ENCODE results near the gene SERPINE2.
"Not testable (repeated sequence)": the region's sequence is repeated elsewhere in the genome, so short reads cannot be mapped to it uniquely, and the experiment has no call there.

Gene SERPINE2

DNA sequence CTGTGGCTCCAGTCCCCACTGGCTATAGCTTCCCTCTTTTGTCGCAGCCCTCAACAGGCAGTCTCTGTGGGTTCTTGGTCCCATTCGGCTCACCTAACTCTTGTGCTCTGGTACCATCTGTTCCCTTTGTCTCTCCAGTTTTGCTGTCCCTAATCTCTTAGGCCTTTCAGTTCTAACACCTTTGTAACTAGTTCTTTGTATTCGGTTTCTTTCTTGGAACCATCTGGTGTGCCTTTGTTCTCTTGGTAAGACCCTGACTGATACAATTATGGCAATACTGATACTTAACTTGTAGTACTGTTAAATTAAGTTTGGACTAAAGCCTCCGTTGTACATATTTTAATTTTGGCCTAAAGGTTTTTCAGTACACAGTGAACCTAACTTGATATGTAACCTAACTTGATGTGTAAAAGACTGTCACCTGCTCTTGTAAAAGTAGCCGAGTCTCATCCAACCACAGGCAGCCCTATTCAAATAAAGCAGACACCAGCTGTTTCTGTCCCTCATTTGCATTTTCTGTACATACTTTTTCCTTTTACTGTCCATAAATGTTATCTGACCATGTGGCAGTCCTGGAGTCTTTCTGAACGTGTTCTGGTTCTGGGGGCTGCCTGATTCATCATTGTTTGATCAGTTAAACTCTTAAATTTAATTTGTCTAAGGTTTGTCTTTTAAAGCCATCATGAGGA, 86.7 kb downstream of the SERPINE2 start:
- Mint-ChIP-seq H3K27me3 (no peaks in the 10 kb centered on the region), H3K4me3 (peak overlapping the region; percentile 45), H3K27ac (peak overlapping the region; percentile 87), H3K9me3 (no peaks in the 10 kb centered on the region), H3K36me3 (no peaks in the 10 kb centered on the region), H3K4me1 (peaks cover 68% of the 10 kb centered on the region)
- peak; percentile 53 for ATAC-seq

DNA sequence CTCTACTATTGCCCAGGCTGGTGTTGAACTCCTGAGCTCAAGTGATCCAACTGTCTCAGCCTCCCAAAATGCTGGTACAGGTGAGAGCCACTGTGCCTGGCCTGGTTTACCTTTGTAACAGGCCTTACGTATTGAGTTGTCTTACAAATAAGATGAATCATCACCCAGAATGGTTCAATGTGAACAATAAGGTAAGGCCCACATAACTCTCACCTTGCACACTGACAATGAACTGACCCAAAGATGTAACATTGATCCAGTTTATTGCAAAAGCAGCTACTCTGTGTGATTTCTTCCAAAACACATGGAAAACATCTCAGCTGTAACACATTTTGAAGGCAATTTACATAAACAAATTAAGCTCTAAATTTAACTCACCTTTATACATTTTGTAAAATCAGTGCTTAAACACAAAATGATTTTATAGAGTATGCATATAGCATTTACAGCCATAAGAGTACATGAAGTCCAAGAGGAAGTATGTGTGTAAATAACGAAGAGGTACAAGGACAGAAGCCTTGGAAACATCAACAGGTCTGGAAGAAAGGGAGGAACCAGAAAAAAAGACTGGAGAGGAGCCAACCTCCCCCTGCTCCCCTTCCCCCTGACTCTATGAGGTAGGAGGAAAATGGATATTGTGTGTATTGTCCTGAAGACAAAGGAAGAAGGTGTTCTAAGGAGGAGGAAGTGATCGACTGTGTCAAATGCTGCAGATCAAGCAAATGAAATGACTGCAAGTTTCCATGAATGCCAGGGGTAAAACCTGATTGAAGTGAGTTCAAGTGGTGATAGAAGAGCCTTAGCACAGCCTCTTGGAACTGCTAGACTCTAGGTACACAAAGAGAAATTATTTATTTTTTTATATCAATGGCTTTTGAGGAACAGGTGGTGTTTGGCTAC, 88.4 kb downstream of the SERPINE2 start:
- Mint-ChIP-seq H3K27ac (peak overlapping the region; percentile 87), H3K36me3 (no peaks in the 10 kb centered on the region), H3K27me3 (no peaks in the 10 kb centered on the region), H3K4me1 (peaks cover 71% of the 10 kb centered on the region), H3K9me3 (no peaks in the 10 kb centered on the region), H3K4me3 (peak overlapping the region; percentile 72)
- ATAC-seq, result no peak

- Mint-ChIP-seq H3K27me3 (no peaks in the 10 kb centered on the region), H3K36me3 (peaks cover 3% of the 10 kb centered on the region), H3K27ac (peak overlapping the region; percentile 87), H3K9me3 (no peaks in the 10 kb centered on the region), H3K4me1 (peaks cover 71% of the 10 kb centered on the region), H3K4me3 (no peak overlapping the region)
- ATAC-seq, result no peak
Observed at GRCh38 chr2:223949241-223949840, 89.7 kb downstream of the SERPINE2 start.

- H3K27ac Mint-ChIP-seq, result peak overlapping the region; percentile 87
- peaks cover 14% of the 10 kb centered on the region for H3K36me3 Mint-ChIP-seq
- no peaks in the 10 kb centered on the region for H3K27me3 Mint-ChIP-seq
- no peaks in the 10 kb centered on the region for H3K9me3 Mint-ChIP-seq
- no peak overlapping the region for H3K4me3 Mint-ChIP-seq
- peaks cover 75% of the 10 kb centered on the region for H3K4me1 Mint-ChIP-seq
- ATAC-seq, result no peak
Observed at GRCh38 chr2:223947711-223948205, 91.3 kb downstream of the SERPINE2 start.

GRCh38 chr2:223945755-223946154, 93.3 kb downstream of the SERPINE2 start:
- no peak for ATAC-seq
- peaks cover 75% of the 10 kb centered on the region for H3K4me1 Mint-ChIP-seq

DNA sequence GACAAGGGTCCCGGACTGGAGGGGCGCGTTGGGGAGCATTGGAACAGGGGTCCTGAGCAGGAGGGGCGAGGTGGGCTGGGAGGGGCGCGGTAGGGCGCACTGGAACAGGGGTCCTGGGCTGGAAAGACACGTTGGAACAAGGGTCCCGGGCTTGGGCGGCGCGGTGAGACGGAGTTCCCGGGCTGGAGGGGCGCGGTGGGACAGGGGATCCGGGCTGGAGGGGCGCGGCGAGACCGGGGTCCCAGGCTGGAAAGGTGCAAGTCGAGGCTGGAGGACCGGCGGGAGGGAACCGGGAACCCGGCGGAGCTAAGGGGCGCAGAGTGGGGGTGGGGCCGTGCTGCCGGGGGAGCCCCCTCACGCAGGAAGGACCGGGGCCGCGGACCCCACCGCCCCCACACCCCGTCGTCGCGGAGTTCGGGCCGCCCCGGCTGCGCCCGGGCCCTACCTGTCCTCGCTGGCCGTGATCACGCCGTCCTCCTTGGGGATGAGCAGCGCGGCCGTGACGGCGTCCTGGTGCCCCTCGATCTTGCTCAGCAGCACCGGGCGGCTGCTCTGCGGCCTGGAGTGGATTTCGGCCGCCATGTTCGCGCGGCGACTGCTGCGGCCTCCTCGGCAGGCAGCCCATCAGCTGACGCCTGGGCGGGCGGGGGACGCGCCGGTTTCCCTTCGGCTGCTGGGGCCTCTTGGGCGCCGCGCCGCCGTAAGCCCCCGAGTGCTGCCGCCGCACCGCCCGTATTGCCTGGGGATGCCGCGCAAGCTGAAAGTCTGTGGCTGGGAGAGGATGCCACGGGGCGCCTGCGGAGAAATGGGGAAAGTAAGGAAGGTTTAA, 94.2 kb downstream of the SERPINE2 start, which contains the start of gene WDFY1:
TSS of gene WDFY1 (minus strand) at position 633 of the 829 bp plus-strand sequence. CDS start at position 582, 51 bp downstream.
- ATAC-seq, result peak; percentile 96
- H3K27me3 Mint-ChIP-seq, result no peaks in the 10 kb centered on the region
- peaks cover 24% of the 10 kb centered on the region for H3K36me3 Mint-ChIP-seq
- no peaks in the 10 kb centered on the region for H3K9me3 Mint-ChIP-seq
- peak within 1 kb of the TSS; percentile 98 for H3K27ac Mint-ChIP-seq
- peak within 1 kb of the TSS; percentile 94 for H3K4me3 Mint-ChIP-seq
- peaks cover 67% of the 10 kb centered on the region for H3K4me1 Mint-ChIP-seq

More at GRCh38 chr2:223945755-223946154, 93.3 kb downstream of the SERPINE2 start:
- Mint-ChIP-seq H3K4me3 (peak overlapping the region; percentile 94), H3K27me3 (no peaks in the 10 kb centered on the region), H3K36me3 (peaks cover 20% of the 10 kb centered on the region), H3K27ac (peak overlapping the region; percentile 98), H3K9me3 (no peaks in the 10 kb centered on the region)

GRCh38 chr2:223944166-223944702, 94.9 kb downstream of the SERPINE2 start:
- H3K9me3 Mint-ChIP-seq, result no peaks in the 10 kb centered on the region
- peak overlapping the region; percentile 94 for H3K4me3 Mint-ChIP-seq
- peak overlapping the region; percentile 98 for H3K27ac Mint-ChIP-seq
- peak; percentile 20 for ATAC-seq
- H3K27me3 Mint-ChIP-seq, result no peaks in the 10 kb centered on the region
- H3K4me1 Mint-ChIP-seq, result peaks cover 67% of the 10 kb centered on the region
- H3K36me3 Mint-ChIP-seq, result peaks cover 31% of the 10 kb centered on the region

GRCh38 chr2:223943561-223944008, 95.5 kb downstream of the SERPINE2 start:
- Mint-ChIP-seq H3K4me1 (peaks cover 65% of the 10 kb centered on the region), H3K27me3 (no peaks in the 10 kb centered on the region), H3K27ac (peak overlapping the region; percentile 98), H3K36me3 (peaks cover 35% of the 10 kb centered on the region), H3K4me3 (peak overlapping the region; percentile 94), H3K9me3 (no peaks in the 10 kb centered on the region)
- no peak for ATAC-seq

DNA sequence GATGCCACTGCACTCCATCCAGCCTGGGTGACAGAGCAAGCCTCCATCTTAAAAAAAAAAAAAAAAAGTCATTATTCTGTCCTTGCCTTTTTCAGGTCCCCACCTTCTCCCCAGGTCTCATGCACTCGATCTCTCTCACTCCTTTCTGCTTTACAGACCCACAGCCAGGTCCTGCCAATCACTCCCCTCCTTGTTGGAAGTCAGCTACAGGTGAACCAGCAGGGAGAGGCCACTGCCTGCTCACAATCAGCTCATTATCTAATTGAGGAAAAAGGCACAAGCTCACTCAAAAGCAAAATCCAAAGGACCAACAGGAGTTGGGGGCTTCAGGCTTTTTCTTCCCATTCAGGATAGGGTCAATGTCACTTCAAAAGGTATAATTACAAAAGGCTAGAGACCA, 96.0 kb downstream of the SERPINE2 start:
- Mint-ChIP-seq H3K27ac (peak overlapping the region; percentile 98), H3K4me1 (peaks cover 62% of the 10 kb centered on the region), H3K9me3 (no peaks in the 10 kb centered on the region), H3K36me3 (peaks cover 35% of the 10 kb centered on the region), H3K27me3 (no peaks in the 10 kb centered on the region), H3K4me3 (peak overlapping the region; percentile 94)
- ATAC-seq, result no peak

DNA sequence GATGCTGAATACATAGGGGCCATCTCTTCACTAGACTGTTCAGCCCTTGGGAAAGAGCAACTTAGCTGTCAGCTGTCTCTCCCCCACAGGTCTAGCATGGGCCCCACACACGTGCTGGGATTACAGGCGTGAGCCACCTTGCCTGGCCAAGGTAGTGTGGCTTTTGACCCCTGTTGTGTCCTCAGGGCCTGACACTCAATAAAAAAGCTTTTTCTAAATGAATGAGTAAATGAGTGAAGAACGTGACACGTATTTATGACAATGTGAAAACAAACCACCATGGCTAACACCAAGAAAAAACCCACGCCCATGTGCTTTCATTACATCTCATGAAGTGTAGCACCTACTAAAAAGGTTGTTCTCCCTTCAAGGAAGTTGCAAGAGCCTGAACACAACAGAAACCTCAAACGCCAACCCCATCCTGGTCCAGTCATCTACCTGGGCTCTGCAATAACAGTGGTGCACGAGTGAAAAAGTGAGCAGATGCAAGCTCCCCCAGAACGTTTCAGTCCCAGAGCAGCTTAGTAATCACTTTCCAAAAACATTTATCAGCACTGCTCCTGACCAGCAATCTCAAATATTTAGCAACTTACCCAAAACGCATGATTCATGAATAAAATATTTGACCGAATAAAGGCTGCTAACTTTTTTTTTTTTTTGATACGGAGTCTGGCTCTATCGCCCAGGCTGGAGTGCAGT, 97.4 kb downstream of the SERPINE2 start:
- ATAC-seq, result peak; percentile 72
- H3K27ac Mint-ChIP-seq, result peak overlapping the region; percentile 71
- no peaks in the 10 kb centered on the region for H3K27me3 Mint-ChIP-seq
- H3K4me1 Mint-ChIP-seq, result peaks cover 60% of the 10 kb centered on the region
- H3K9me3 Mint-ChIP-seq, result no peaks in the 10 kb centered on the region
- peaks cover 35% of the 10 kb centered on the region for H3K36me3 Mint-ChIP-seq
- H3K4me3 Mint-ChIP-seq, result peak overlapping the region; percentile 54

GRCh38 chr2:223939438-223939837, 99.6 kb downstream of the SERPINE2 start:
- not testable (repeated sequence) for H3K4me3 Mint-ChIP-seq, H3K9me3 Mint-ChIP-seq, H3K27me3 Mint-ChIP-seq
- Mint-ChIP-seq H3K27ac (peak overlapping the region; percentile 80), H3K4me1 (peaks cover 66% of the 10 kb centered on the region), H3K36me3 (peaks cover 44% of the 10 kb centered on the region)
- peak; percentile 84 for ATAC-seq

DNA sequence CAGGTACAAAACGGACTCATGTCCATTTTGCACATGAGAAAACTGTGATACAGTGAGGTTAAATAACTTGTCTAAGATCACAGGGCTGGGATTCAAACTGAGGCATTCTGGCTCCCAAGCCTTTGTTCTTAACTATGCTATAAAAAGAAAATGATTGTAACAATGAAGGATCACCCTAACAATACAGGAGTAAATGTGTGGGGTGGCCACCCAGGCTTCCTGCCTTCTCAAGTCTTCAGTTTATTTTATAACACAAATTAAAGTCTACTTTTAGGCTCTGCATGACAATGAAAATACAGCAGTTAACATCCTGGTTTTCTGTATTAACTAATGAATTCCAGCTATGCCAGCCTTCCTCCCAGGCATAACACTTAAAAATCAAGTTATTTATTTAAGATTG, 101.6 kb downstream of the SERPINE2 start:
- no peak overlapping the region for H3K4me3 Mint-ChIP-seq
- H3K36me3 Mint-ChIP-seq, result peaks cover 33% of the 10 kb centered on the region
- H3K27me3 Mint-ChIP-seq, result no peaks in the 10 kb centered on the region
- H3K27ac Mint-ChIP-seq, result peak overlapping the region; percentile 56
- H3K9me3 Mint-ChIP-seq, result no peaks in the 10 kb centered on the region
- ATAC-seq, result no peak
- H3K4me1 Mint-ChIP-seq, result peaks cover 64% of the 10 kb centered on the region

DNA sequence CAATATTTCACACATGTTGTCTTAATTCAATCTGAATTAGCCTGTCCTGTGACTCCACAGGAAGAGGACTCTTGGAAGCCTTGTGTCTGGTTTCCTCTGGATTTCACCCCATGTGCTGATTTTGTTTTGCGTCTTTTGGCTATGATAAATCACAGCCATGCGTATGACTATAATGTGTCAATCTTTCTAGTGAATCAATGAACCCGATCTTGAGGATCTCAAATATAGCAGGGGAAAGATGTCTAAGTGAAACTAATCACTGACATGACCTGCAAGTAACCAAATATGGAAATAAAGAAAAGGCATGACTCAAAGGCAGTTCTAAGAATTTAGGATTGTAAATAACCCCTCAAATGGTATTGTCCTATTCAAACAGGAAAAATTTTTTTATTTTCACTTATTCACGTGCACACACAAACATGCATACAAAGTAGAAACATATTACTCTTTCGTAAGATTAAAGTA, 102.2 kb downstream of the SERPINE2 start:
- Mint-ChIP-seq H3K27me3 (no peaks in the 10 kb centered on the region), H3K4me1 (peaks cover 61% of the 10 kb centered on the region), H3K4me3 (no peak overlapping the region), H3K36me3 (peaks cover 33% of the 10 kb centered on the region), H3K9me3 (no peaks in the 10 kb centered on the region), H3K27ac (peak overlapping the region; percentile 56)
- peak; percentile 51 for ATAC-seq
